ENCODE measurements around the gene LPIN1. TPM values are rescaled to one million over a fixed set of nuclear protein-coding genes. Genes with fewer than 3 reads are reported as not detected.

LPIN1 gene
- polyA plus RNA-seq, 2 of the 4 experiments (the other 2 are of a cell fraction) = 19.2 to 27.5 TPM

GRCh38 chr2:11748018-11748860 lies 1.8 kb downstream of the LPIN1 start:
- 85% methylated on average over 19 of the region's 19 CpGs for WGBS (ENCODE audit: missing lambda C conversion rate)
- POLR2A ChIA-PET = no interaction called here
- H3K4me3 ChIP-seq = no peak overlapping the region
- TF ChIP-seq KDM1A (IDR thresholded peaks at IDR 0.05; ENCODE audit: low read depth) = peak; percentile 67; the same call in 1 of the 2 replicates
- TF ChIP-seq EP300 (IDR thresholded peaks at IDR 0.05) = no peak
- CTCF ChIA-PET = interaction anchor here (1.0 to 13.3 kb wide), 9 partner anchors 8 to 60 kb away, joined by 3 to 83 read pairs (median 15); no protein-coding TSS in a partner anchor
- peak overlapping the region in 1 of 2 experiments; percentile 90; a peak in 3 of 6 replicates for H3K27ac ChIP-seq
- peak overlapping the region; percentile 86 for H3K4me2 ChIP-seq
- H3K9me3 ChIP-seq = no peaks in the 10 kb centered on the region
- no peak for DNase-seq (ENCODE audit: low read depth in 1 of 2, low spot score in 1 of 2)
- no peak for ATAC-seq
- no peak for FAIRE-seq
- H3K4me1 ChIP-seq = peaks cover 40% of the 10 kb centered on the region

- POLR2A ChIA-PET = no interaction called here
- no peak overlapping the region for H3K4me3 ChIP-seq
- no peak overlapping the region for H3K4me2 ChIP-seq
- WGBS (ENCODE audit: missing lambda C conversion rate) = 92% methylated on average over 13 of the region's 13 CpGs
- H3K9me3 ChIP-seq = no peaks in the 10 kb centered on the region
- DNase-seq (ENCODE audit: low read depth in 1 of 2, low spot score in 1 of 2) (no peak), ATAC-seq (no peak), FAIRE-seq (no peak)
- CTCF ChIA-PET = interaction anchor here (1.0 to 13.3 kb wide), 7 partner anchors 9 to 60 kb away, joined by 3 to 83 read pairs (median 11); no protein-coding TSS in a partner anchor
- peak overlapping the region in 1 of 2 experiments; percentile 1; a peak in 1 of 6 replicates for H3K27ac ChIP-seq
- peaks cover 42% of the 10 kb centered on the region for H3K4me1 ChIP-seq
- TF ChIP-seq RCOR1 (IDR thresholded peaks at IDR 0.05; ENCODE audit: low read depth, low read length) (no peak), HDAC2 (IDR thresholded peaks at IDR 0.05) (no peak), NR3C1 (IDR thresholded peaks at IDR 0.05) (no peak), PBX3 (IDR thresholded peaks at IDR 0.05) (no peak), ZSCAN20 (CRISPR knock-in tag; IDR thresholded peaks at IDR 0.05) (no peak), KDM1A (IDR thresholded peaks at IDR 0.05; ENCODE audit: low read depth) (no peak), FOXS1 (CRISPR knock-in tag; IDR thresholded peaks at IDR 0.05) (no peak), BHLHE40 (IDR thresholded peaks at IDR 0.05; ENCODE audit: low read depth, low read length) (no peak), JUN (IDR thresholded peaks at IDR 0.05) (no peak), KDM5A (IDR thresholded peaks at IDR 0.05) (no peak), HOXA7 (CRISPR knock-in tag; IDR thresholded peaks at IDR 0.05) (no peak), ATOH8 (CRISPR knock-in tag; IDR thresholded peaks at IDR 0.05; ENCODE audit: low read depth) (no peak), POLR2AphosphoS2 (conservative IDR thresholded peaks at IDR 0.05; ENCODE audit: low read length) (no peak), JUNB (IDR thresholded peaks at IDR 0.05) (no peak), HEYL (CRISPR knock-in tag; IDR thresholded peaks at IDR 0.05) (no peak), CEBPB (IDR thresholded peaks at IDR 0.05) (no peak), USF2 (IDR thresholded peaks at IDR 0.05) (no peak)
- TF ChIP-seq, protein P1, sequence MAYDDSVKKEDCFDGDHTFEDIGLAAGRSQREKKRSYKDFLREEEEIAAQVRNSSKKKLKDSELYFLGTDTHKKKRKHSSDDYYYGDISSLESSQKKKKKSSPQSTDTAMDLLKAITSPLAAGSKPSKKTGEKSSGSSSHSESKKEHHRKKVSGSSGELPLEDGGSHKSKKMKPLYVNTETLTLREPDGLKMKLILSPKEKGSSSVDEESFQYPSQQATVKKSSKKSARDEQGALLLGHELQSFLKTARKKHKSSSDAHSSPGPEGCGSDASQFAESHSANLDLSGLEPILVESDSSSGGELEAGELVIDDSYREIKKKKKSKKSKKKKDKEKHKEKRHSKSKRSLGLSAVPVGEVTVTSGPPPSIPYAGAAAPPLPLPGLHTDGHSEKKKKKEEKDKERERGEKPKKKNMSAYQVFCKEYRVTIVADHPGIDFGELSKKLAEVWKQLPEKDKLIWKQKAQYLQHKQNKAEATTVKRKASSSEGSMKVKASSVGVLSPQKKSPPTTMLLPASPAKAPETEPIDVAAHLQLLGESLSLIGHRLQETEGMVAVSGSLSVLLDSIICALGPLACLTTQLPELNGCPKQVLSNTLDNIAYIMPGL (CRISPR knock-in tag; IDR thresholded peaks at IDR 0.05; ENCODE audit: borderline replicate concordance) = no peak
Observed at GRCh38 chr2:11748861-11749645, 2.6 kb downstream of the LPIN1 start.

All from A549 (cell line).